Thyroid gland (tissue), 4 donors: Measurements from ENCODE around the gene CIITA.

ENCODE experiments used
- CTCF ChIP-seq, 6 experiments: fragments of 200-600 bp in 3 of 6; fragments of 450-650 bp in 3 of 6; sonication (generic) in 3 of 6; IDR thresholded peaks; one replicate each; pipeline ENCODE4 v1.5.1; 2016 to 2019; ENCODE audit warnings: antibody characterized with exemption in 6 of 6, mild to moderate bottlenecking in 2 of 6, inconsistent platforms in 1 of 6, moderate library complexity in 1 of 6
- POLR2A ChIP-seq, 2 donors: fragments of 450-650 bp; IDR thresholded peaks; one replicate each; pipeline ENCODE4 v1.6.1; 2017; ENCODE audit warnings: antibody characterized with exemption in 2 of 2, mild to moderate bottlenecking in 2 of 2, moderate library complexity in 1 of 2

GRCh38 chr16:10940501-10941079 is 63.6 kb downstream of the CIITA start:
- TF ChIP-seq CTCF (IDR thresholded peaks at IDR 0.05) (no peak), POLR2A (IDR thresholded peaks at IDR 0.05) (no peak)
